Transverse colon (tissue), 4 donors: ENCODE data around the gene CFAP99.

Source experiments
- POLR2A ChIP-seq: fragments of 450-650 bp; IDR thresholded peaks from one replicate; pipeline ENCODE4 v1.6.1; 2016; ENCODE audit warnings: antibody characterized with exemption, mild to moderate bottlenecking, moderate library complexity
- POLR2AphosphoS5 ChIP-seq, 3 donors: sonication (generic); formaldehyde crosslinking; IDR thresholded peaks; one replicate each; pipeline ENCODE4 v1.6.1; 2016; ENCODE audit warnings: antibody characterized with exemption in 3 of 3
- TF ChIP-seq, protein P1 (sequence below), 5 experiments: fragments of 200-600 bp in 3 of 5; fragments of 450-650 bp in 2 of 5; sonication (generic) in 3 of 5; IDR thresholded peaks; 1 replicate in 2 of 5; 2 replicates in 3 of 5; pipeline ENCODE4 v1.5.1; 2016 to 2017; ENCODE audit warnings: antibody characterized with exemption in 5 of 5, inconsistent platforms in 3 of 5, mild to moderate bottlenecking in 2 of 5, moderate library complexity in 1 of 5

DNA sequence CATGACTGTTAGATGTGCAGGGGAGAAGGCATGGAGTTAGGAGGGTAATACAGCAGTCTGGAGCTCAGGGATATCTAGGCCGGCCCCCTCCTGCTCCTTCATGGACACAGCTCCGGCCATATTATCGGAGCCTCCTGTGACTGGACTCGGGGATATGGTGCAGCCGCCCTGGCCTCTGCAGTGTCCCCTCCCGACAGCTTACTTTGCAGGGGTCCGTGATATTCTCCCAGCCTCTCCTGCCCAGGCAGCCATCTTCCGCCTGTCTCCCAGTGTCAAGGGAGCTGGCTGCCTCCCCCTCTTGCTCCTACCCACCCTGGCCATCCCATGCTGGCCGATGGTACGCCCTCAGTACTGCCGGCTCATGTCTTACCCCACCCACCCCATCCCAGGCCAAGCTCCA is 30.3 kb downstream of the CFAP99 start:
- no peak for TF ChIP-seq POLR2A
- TF ChIP-seq, protein P1, sequence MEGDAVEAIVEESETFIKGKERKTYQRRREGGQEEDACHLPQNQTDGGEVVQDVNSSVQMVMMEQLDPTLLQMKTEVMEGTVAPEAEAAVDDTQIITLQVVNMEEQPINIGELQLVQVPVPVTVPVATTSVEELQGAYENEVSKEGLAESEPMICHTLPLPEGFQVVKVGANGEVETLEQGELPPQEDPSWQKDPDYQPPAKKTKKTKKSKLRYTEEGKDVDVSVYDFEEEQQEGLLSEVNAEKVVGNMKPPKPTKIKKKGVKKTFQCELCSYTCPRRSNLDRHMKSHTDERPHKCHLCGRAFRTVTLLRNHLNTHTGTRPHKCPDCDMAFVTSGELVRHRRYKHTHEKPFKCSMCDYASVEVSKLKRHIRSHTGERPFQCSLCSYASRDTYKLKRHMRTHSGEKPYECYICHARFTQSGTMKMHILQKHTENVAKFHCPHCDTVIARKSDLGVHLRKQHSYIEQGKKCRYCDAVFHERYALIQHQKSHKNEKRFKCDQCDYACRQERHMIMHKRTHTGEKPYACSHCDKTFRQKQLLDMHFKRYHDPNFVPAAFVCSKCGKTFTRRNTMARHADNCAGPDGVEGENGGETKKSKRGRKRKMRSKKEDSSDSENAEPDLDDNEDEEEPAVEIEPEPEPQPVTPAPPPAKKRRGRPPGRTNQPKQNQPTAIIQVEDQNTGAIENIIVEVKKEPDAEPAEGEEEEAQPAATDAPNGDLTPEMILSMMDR (IDR thresholded peaks at IDR 0.05), result no peak
- TF ChIP-seq POLR2AphosphoS5 (IDR thresholded peaks at IDR 0.05), result no peak
